Natural killer cell (primary cell): ENCODE data around the gene SIRT1. TPM values are rescaled to one million over a fixed set of nuclear protein-coding genes. Genes with fewer than 3 reads are reported as not detected.
A peak's percentile ranks its signal among the peaks of the same experiment; 100 is the strongest.

Source experiments
- ATAC-seq, 3 donors: fragments of 150-1000 bp in 2 of 3; fragments of 200-7000 bp in 1 of 3; cut with Tn5 transposase; 1 replicate in 1 of 3; 2 replicates in 2 of 3; pipeline ENCODE4 v1.10.0; 2021; ENCODE audit warnings: mild to moderate bottlenecking in 2 of 3, moderate library complexity in 2 of 3
- DNase-seq, 2 donors: peaks; one replicate each; pipeline versions ENCODE4 v3.0.0 to v3.0.0-alpha.2; 2013 to 2021; ENCODE audit warnings: mixed read lengths in 1 of 2
- H3K27ac ChIP-seq: one replicate; pipeline ENCODE4 v1.5.1; 2013; ENCODE audit warnings: mild to moderate bottlenecking, low read length
- H3K27me3 ChIP-seq: one replicate; pipeline ENCODE4 v1.6.1; 2013; ENCODE audit warnings: low read length; ENCODE audit not compliant: control insufficient read depth, insufficient read depth
- H3K36me3 ChIP-seq: one replicate; pipeline ENCODE4 v1.6.1; 2013; ENCODE audit warnings: low read length; ENCODE audit not compliant: control insufficient read depth, insufficient read depth
- H3K4me1 ChIP-seq: one replicate; pipeline ENCODE4 v1.6.1; 2013; ENCODE audit warnings: low read length; ENCODE audit not compliant: control insufficient read depth, insufficient read depth
- H3K4me3 ChIP-seq: one replicate; pipeline ENCODE4 v1.5.1; 2013; ENCODE audit warnings: low read length
- H3K9me3 ChIP-seq: one replicate; pipeline ENCODE4 v1.6.1; 2013; ENCODE audit warnings: low read length; ENCODE audit not compliant: control insufficient read depth, insufficient read depth
- H3K27ac Mint-ChIP-seq, 2 donors: one replicate each; pipeline ENCODE4 v1.8.0; 2022; ENCODE audit warnings: mild to moderate bottlenecking in 2 of 2, mixed read lengths in 2 of 2, moderate library complexity in 1 of 2
- H3K27me3 Mint-ChIP-seq, 2 donors: one replicate each; pipeline ENCODE4 v1.8.0; 2022; ENCODE audit warnings: low read depth in 2 of 2, mixed read lengths in 2 of 2
- H3K36me3 Mint-ChIP-seq: one replicate; pipeline ENCODE4 v1.8.0; 2022; ENCODE audit warnings: mixed read lengths
- H3K4me1 Mint-ChIP-seq, 2 donors: one replicate each; pipeline ENCODE4 v1.8.0; 2022; ENCODE audit warnings: mixed read lengths in 2 of 2
- H3K4me3 Mint-ChIP-seq: one replicate; pipeline ENCODE4 v1.8.0; 2022; ENCODE audit warnings: mild to moderate bottlenecking, moderate library complexity, mixed read lengths
- H3K9me3 Mint-ChIP-seq, 2 donors: one replicate each; pipeline ENCODE4 v1.8.0; 2022; ENCODE audit warnings: mixed read lengths in 2 of 2
- CTCF ChIP-seq: fragments of 200-600 bp; IDR thresholded peaks from one replicate; pipeline ENCODE4 v1.8.0; 2022; ENCODE audit warnings: antibody characterized with exemption
- WGBS: methylation state at CpG from one replicate; pipeline ENCODE4 v1.1.7; 2013; ENCODE audit warnings: missing lambda C conversion rate; ENCODE audit not compliant: insufficient coverage; 5-methylcytosine and 5-hydroxymethylcytosine counted together
- intact Hi-C: fragments of 100-400 bp; cut with micrococcal nuclease; formaldehyde crosslinking; loops from one replicate; pipeline ENCODE4 v1.14.2; 2022
- total RNA-seq, 4 donors: library from RNA; stranded (reverse); fragments of 120-200 nt in 1 of 4; gene quantifications; one replicate each; pipeline versions ENCODE4 v1.2.3 to v1.2.4, GENCODE V29; 2013 to 2022

SIRT1 gene
- total RNA-seq, 3 donors from 2014 or later (not counting 1 experiment from before 2014, with no cell fraction given): 38.2 to 51.0 (median 48.2) TPM

- H3K9me3 ChIP-seq: no peaks in the 10 kb centered on the region
- Mint-ChIP-seq H3K9me3 (no peaks in the 10 kb centered on the region), H3K4me3 (no peak overlapping the region), H3K4me1 (peaks cover 0 to 7% of the 10 kb centered on the region in 2 donors), H3K36me3 (peaks cover 5% of the 10 kb centered on the region), H3K27me3 (no peaks in the 10 kb centered on the region), H3K27ac (peak overlapping the region in 1 of 2 donors; percentile 55)
- TF ChIP-seq CTCF: no peak
- ATAC-seq (no peak), DNase-seq (no peak)
- intact Hi-C loops: no loop called here
- peaks cover 52% of the 10 kb centered on the region for H3K36me3 ChIP-seq
- H3K27me3 ChIP-seq: no peaks in the 10 kb centered on the region
- no CpG with 5 or more reads among the region's 1 CpG for WGBS
- no peak overlapping the region for H3K4me3 ChIP-seq
- no peak overlapping the region for H3K27ac ChIP-seq
- H3K4me1 ChIP-seq: no peaks in the 10 kb centered on the region
Measured at GRCh38 chr10:67917679-67918078, 33.2 kb downstream of the SIRT1 start.

GRCh38 chr10:67921065-67921464 lies 36.6 kb downstream of the SIRT1 start:
- Histone ChIP-seq H3K4me3 (no peak overlapping the region), H3K4me1 (no peaks in the 10 kb centered on the region), H3K27ac (no peak overlapping the region), H3K36me3 (peaks cover 53% of the 10 kb centered on the region), H3K9me3 (no peaks in the 10 kb centered on the region), H3K27me3 (no peaks in the 10 kb centered on the region)
- no peak for TF ChIP-seq CTCF
- Mint-ChIP-seq H3K9me3 (no peaks in the 10 kb centered on the region), H3K4me1 (no peaks in the 10 kb centered on the region), H3K4me3 (no peak overlapping the region), H3K36me3 (no peaks in the 10 kb centered on the region), H3K27ac (peak overlapping the region in 1 of 2 donors; percentile 13), H3K27me3 (no peaks in the 10 kb centered on the region)
- ATAC-seq: no peak
- DNase-seq: no peak
- WGBS: no CpG with 5 or more reads among the region's 1 CpG
- intact Hi-C loops: no loop called here

GRCh38 chr10:67923551-67923950 lies 39.1 kb downstream of the SIRT1 start:
- Mint-ChIP-seq H3K9me3 (no peaks in the 10 kb centered on the region), H3K36me3 (no peaks in the 10 kb centered on the region), H3K4me1 (no peaks in the 10 kb centered on the region), H3K27me3 (no peaks in the 10 kb centered on the region), H3K27ac (peak overlapping the region in 1 of 2 donors; percentile 29), H3K4me3 (no peak overlapping the region)
- Histone ChIP-seq H3K27ac (no peak overlapping the region), H3K36me3 (peaks cover 45% of the 10 kb centered on the region), H3K27me3 (no peaks in the 10 kb centered on the region), H3K9me3 (no peaks in the 10 kb centered on the region), H3K4me1 (no peaks in the 10 kb centered on the region), H3K4me3 (no peak overlapping the region)
- intact Hi-C loops: no loop called here
- TF ChIP-seq CTCF: no peak
- WGBS: 97% methylated on average over 5 of the region's 5 CpGs
- no peak for DNase-seq
- ATAC-seq: no peak

GRCh38 chr10:67924136-67924535 lies 39.7 kb downstream of the SIRT1 start:
- TF ChIP-seq CTCF: no peak
- DNase-seq (no peak), ATAC-seq (no peak)
- no peaks in the 10 kb centered on the region for H3K27me3 Mint-ChIP-seq
- H3K4me1 Mint-ChIP-seq: no peaks in the 10 kb centered on the region
- no peak overlapping the region for H3K4me3 Mint-ChIP-seq
- no peaks in the 10 kb centered on the region for H3K9me3 ChIP-seq
- H3K36me3 ChIP-seq: peaks cover 45% of the 10 kb centered on the region
- no peak overlapping the region for H3K4me3 ChIP-seq
- WGBS: 100% methylated on average over 3 of the region's 3 CpGs
- H3K36me3 Mint-ChIP-seq: no peaks in the 10 kb centered on the region
- H3K27ac ChIP-seq: no peak overlapping the region
- H3K9me3 Mint-ChIP-seq: no peaks in the 10 kb centered on the region
- intact Hi-C loops: no loop called here
- H3K4me1 ChIP-seq: no peaks in the 10 kb centered on the region
- H3K27ac Mint-ChIP-seq: no peak overlapping the region
- H3K27me3 ChIP-seq: no peaks in the 10 kb centered on the region
